Trophoblast cell (in vitro differentiated cells and primary cell): ENCODE data around the gene ZNF782.

Source experiments
- DNase-seq, 2 donors: peaks; one replicate each; pipeline ENCODE4 v3.0.0-alpha.2; 2016
- H2AFZ ChIP-seq: 2 replicates; pipeline ENCODE4 v1.6.1; 2013; ENCODE audit warnings: low read length, moderate library complexity, mild to moderate bottlenecking; ENCODE audit not compliant: insufficient read depth, poor library complexity
- H2AK5ac ChIP-seq: 2 replicates; pipeline ENCODE4 v1.6.1; 2013; ENCODE audit warnings: mild to moderate bottlenecking, low read length
- H2BK120ac ChIP-seq: 2 replicates; pipeline ENCODE4 v1.6.1; 2013; ENCODE audit warnings: low read length, mild to moderate bottlenecking, moderate library complexity; ENCODE audit not compliant: insufficient read depth, poor library complexity
- H2BK12ac ChIP-seq: 2 replicates; pipeline ENCODE4 v1.6.1; 2013; ENCODE audit warnings: mild to moderate bottlenecking, low read length, moderate library complexity
- H2BK5ac ChIP-seq: 2 replicates; pipeline ENCODE4 v1.6.1; 2013; ENCODE audit warnings: low read length, low read depth, moderate library complexity, mild to moderate bottlenecking; ENCODE audit not compliant: poor library complexity
- H3K14ac ChIP-seq: 2 replicates; pipeline ENCODE4 v1.6.1; 2013; ENCODE audit warnings: mild to moderate bottlenecking, low read length
- H3K18ac ChIP-seq: 2 replicates; pipeline ENCODE4 v1.6.1; 2013; ENCODE audit warnings: mild to moderate bottlenecking, low read length
- H3K23ac ChIP-seq: 2 replicates; pipeline ENCODE4 v1.6.1; 2013; ENCODE audit warnings: low read length
- H3K27ac ChIP-seq: 2 replicates; pipeline ENCODE4 v1.5.1; 2013; ENCODE audit warnings: low read depth, mild to moderate bottlenecking, inconsistent platforms, low read length, moderate library complexity
- H3K27me3 ChIP-seq: 2 replicates; pipeline ENCODE4 v1.6.1; 2013; ENCODE audit warnings: inconsistent platforms, mild to moderate bottlenecking, low read length, moderate library complexity; ENCODE audit not compliant: insufficient read depth
- H3K36me3 ChIP-seq, 2 experiments: 1 replicate in 1 of 2; 2 replicates in 1 of 2; pipeline ENCODE4 v1.6.1; 2013; ENCODE audit warnings: low read length in 2 of 2, mild to moderate bottlenecking in 2 of 2, moderate library complexity in 1 of 2; ENCODE audit not compliant: insufficient read depth in 2 of 2, control insufficient read depth in 1 of 2
- H3K4ac ChIP-seq: 2 replicates; pipeline ENCODE4 v1.6.1; 2013; ENCODE audit warnings: low read depth, mild to moderate bottlenecking, low read length, moderate library complexity
- H3K4me1 ChIP-seq, 2 experiments: 1 replicate in 1 of 2; 2 replicates in 1 of 2; pipeline ENCODE4 v1.6.1; 2013; ENCODE audit warnings: low read length in 2 of 2, mild to moderate bottlenecking in 2 of 2, moderate library complexity in 1 of 2; ENCODE audit not compliant: insufficient read depth in 2 of 2, control insufficient read depth in 1 of 2
- H3K4me2 ChIP-seq: 2 replicates; pipeline ENCODE4 v1.6.1; 2013; ENCODE audit warnings: inconsistent platforms, mild to moderate bottlenecking, low read length, moderate library complexity
- H3K4me3 ChIP-seq: 2 replicates; pipeline ENCODE4 v1.5.1; 2013; ENCODE audit warnings: mild to moderate bottlenecking, low read depth, low read length, inconsistent platforms
- H3K79me1 ChIP-seq: one replicate; pipeline ENCODE4 v1.6.1; 2013; ENCODE audit warnings: low read length
- H3K79me2 ChIP-seq: 2 replicates; pipeline ENCODE4 v1.6.1; 2013; ENCODE audit warnings: low read length, mild to moderate bottlenecking; ENCODE audit not compliant: control insufficient read depth, insufficient read depth, poor library complexity
- H3K9ac ChIP-seq: 2 replicates; pipeline ENCODE4 v1.6.1; 2013; ENCODE audit warnings: mild to moderate bottlenecking, low read length
- H3K9me3 ChIP-seq: 2 replicates; pipeline ENCODE4 v1.6.1; 2013; ENCODE audit warnings: low read depth, mild to moderate bottlenecking, control low read depth, inconsistent platforms, low read length; ENCODE audit not compliant: insufficient read depth
- H4K12ac ChIP-seq: 2 replicates; pipeline ENCODE4 v1.6.1; 2013; ENCODE audit warnings: low read depth, mild to moderate bottlenecking, low read length, moderate library complexity
- H4K8ac ChIP-seq: 2 replicates; pipeline ENCODE4 v1.6.1; 2013; ENCODE audit warnings: low read depth, mild to moderate bottlenecking, low read length, moderate library complexity
- H4K91ac ChIP-seq: one replicate; pipeline ENCODE4 v1.6.1; 2013; ENCODE audit warnings: low read depth, mild to moderate bottlenecking, low read length, moderate library complexity
- WGBS: extraction: QIAGEN DNeasy Blood & Tissue Kit; methylation state at CpG from one replicate; pipeline ENCODE4 v1.1.7; 2013; ENCODE audit warnings: missing lambda C conversion rate; ENCODE audit not compliant: insufficient read length, insufficient coverage; ENCODE audit errors: extremely low coverage; 5-methylcytosine and 5-hydroxymethylcytosine counted together

Gene ZNF782

GRCh38 chr9:96875461-96876142, 21.3 kb upstream of the ZNF782 start:
- Histone ChIP-seq H3K18ac (no peak overlapping the region), H4K91ac (no peak overlapping the region), H3K4me1 (peaks cover 0 to 3% of the 10 kb centered on the region in 2 experiments), H3K27ac (no peak overlapping the region), H2AK5ac (no peak overlapping the region), H3K79me1 (peaks cover 2% of the 10 kb centered on the region), H2BK12ac (no peak overlapping the region), H3K23ac (no peak overlapping the region), H2BK5ac (no peak overlapping the region), H3K36me3 (no peaks in the 10 kb centered on the region), H2BK120ac (no peak overlapping the region), H3K4me3 (peak overlapping the region; percentile 72), H3K9me3 (no peaks in the 10 kb centered on the region), H2AFZ (peak overlapping the region; percentile 53), H4K12ac (peak overlapping the region; percentile 83), H4K8ac (peak overlapping the region; percentile 81), H3K27me3 (no peaks in the 10 kb centered on the region), H3K4ac (no peak overlapping the region), H3K79me2 (no peaks in the 10 kb centered on the region), H3K4me2 (peak overlapping the region; percentile 100), H3K14ac (peak overlapping the region; percentile 43), H3K9ac (peak overlapping the region; percentile 62)
- no CpG with 5 or more reads among the region's 43 CpGs for WGBS
- peak; percentile 57 to 75 for DNase-seq

GRCh38 chr9:96874947-96875460, 20.7 kb upstream of the ZNF782 start:
- H3K4me3 ChIP-seq: peak overlapping the region; percentile 72
- no peak overlapping the region for H2BK12ac ChIP-seq
- no CpG with 5 or more reads among the region's 13 CpGs for WGBS
- no peak overlapping the region for H2BK120ac ChIP-seq
- H2AFZ ChIP-seq: peak overlapping the region; percentile 53
- H3K18ac ChIP-seq: no peak overlapping the region
- no peak overlapping the region for H4K12ac ChIP-seq
- peak; percentile 75 to 84 for DNase-seq
- peak overlapping the region; percentile 24 for H3K23ac ChIP-seq
- H4K8ac ChIP-seq: peak overlapping the region; percentile 81
- no peaks in the 10 kb centered on the region for H3K27me3 ChIP-seq
- H3K79me1 ChIP-seq: peaks cover 2% of the 10 kb centered on the region
- no peak overlapping the region for H4K91ac ChIP-seq
- no peaks in the 10 kb centered on the region for H3K36me3 ChIP-seq
- peak overlapping the region; percentile 100 for H3K4me2 ChIP-seq
- no peaks in the 10 kb centered on the region for H3K9me3 ChIP-seq
- H3K27ac ChIP-seq: no peak overlapping the region
- no peak overlapping the region for H2AK5ac ChIP-seq
- H3K14ac ChIP-seq: no peak overlapping the region
- no peaks in the 10 kb centered on the region for H3K79me2 ChIP-seq
- no peak overlapping the region for H2BK5ac ChIP-seq
- H3K4ac ChIP-seq: no peak overlapping the region
- H3K9ac ChIP-seq: peak overlapping the region; percentile 31
- peaks cover 0 to 3% of the 10 kb centered on the region in 2 experiments for H3K4me1 ChIP-seq

GRCh38 chr9:96874201-96874785, 20.0 kb upstream of the ZNF782 start:
- Histone ChIP-seq H3K4me1 (peaks cover 0 to 3% of the 10 kb centered on the region in 2 experiments), H3K4me3 (no peak overlapping the region), H3K14ac (no peak overlapping the region), H4K91ac (no peak overlapping the region), H2BK120ac (no peak overlapping the region), H3K36me3 (no peaks in the 10 kb centered on the region), H3K4me2 (no peak overlapping the region), H3K27me3 (no peaks in the 10 kb centered on the region), H4K12ac (no peak overlapping the region), H2AK5ac (no peak overlapping the region), H2AFZ (no peak overlapping the region), H3K9me3 (no peaks in the 10 kb centered on the region), H3K4ac (no peak overlapping the region), H3K79me1 (peaks cover 2% of the 10 kb centered on the region), H4K8ac (no peak overlapping the region), H3K79me2 (no peaks in the 10 kb centered on the region), H3K27ac (no peak overlapping the region), H3K23ac (no peak overlapping the region), H3K9ac (no peak overlapping the region), H2BK5ac (no peak overlapping the region), H3K18ac (no peak overlapping the region), H2BK12ac (no peak overlapping the region)
- peak; percentile 69 to 78 for DNase-seq
- no CpG with 5 or more reads among the region's 7 CpGs for WGBS

- Histone ChIP-seq H3K18ac (no peak overlapping the region), H3K79me1 (peaks cover 2% of the 10 kb centered on the region), H3K4me1 (peaks cover 0 to 5% of the 10 kb centered on the region in 2 experiments), H3K79me2 (no peaks in the 10 kb centered on the region), H3K4me3 (no peak overlapping the region), H3K23ac (no peak overlapping the region), H3K9ac (peak overlapping the region; percentile 27), H2AFZ (no peak overlapping the region), H2AK5ac (no peak overlapping the region), H3K27me3 (no peaks in the 10 kb centered on the region), H3K4me2 (no peak overlapping the region), H3K9me3 (no peaks in the 10 kb centered on the region), H3K36me3 (no peaks in the 10 kb centered on the region), H2BK12ac (no peak overlapping the region), H3K14ac (no peak overlapping the region), H4K91ac (no peak overlapping the region), H2BK120ac (no peak overlapping the region), H4K12ac (no peak overlapping the region), H4K8ac (no peak overlapping the region), H2BK5ac (no peak overlapping the region), H3K27ac (no peak overlapping the region), H3K4ac (no peak overlapping the region)
- DNase-seq: peak; percentile 65 to 73
- WGBS: no CpG with 5 or more reads among the region's 1 CpG
Observed at GRCh38 chr9:96871176-96871575, 16.9 kb upstream of the ZNF782 start.
